Endothelial cell of umbilical vein (primary cell): ENCODE measurements around the gene CCDC142. TPM values are rescaled to one million over a fixed set of nuclear protein-coding genes. Genes with fewer than 3 reads are reported as not detected.

Experiments
- BruUV-seq: library from RNA; stranded (reverse); fragments of 400-500 nt; replicated peaks from 2 replicates; lab custom pipeline; 2021; lab: Mats Ljungman, UMichigan
- CTCF ChIA-PET: fragments of 300-600, 350-600 bp; sonication (Branson Sonifier 250); formaldehyde crosslinking; loops from one replicate; lab custom pipeline; 2021; ENCODE audit warnings: antibody characterized with exemption, inconsistent platforms; lab: Charles Lee
- POLR2A ChIA-PET: fragments of 300-600, 350-600 bp; sonication (Branson Sonifier 250); formaldehyde crosslinking; loops from one replicate; lab custom pipeline; 2021; ENCODE audit warnings: antibody characterized with exemption, inconsistent platforms; lab: Charles Lee
- DNase-seq: peaks from one replicate; pipeline ENCODE4 v3.0.0-alpha.2; 2011; ENCODE audit warnings: low read depth, low spot score
- FAIRE-seq: peaks from 2 replicates; lab custom pipeline; 2011; peaks lifted over from hg19 to GRCh38; lab: Jason Lieb, UNC
- H2AFZ ChIP-seq: 2 replicates; pipeline ENCODE4 v1.6.0; 2012; ENCODE audit warnings: low read depth, low read length, control low read depth, inconsistent platforms
- H3K27ac ChIP-seq: 2 replicates; pipeline ENCODE4 v1.5.1; 2011; ENCODE audit warnings: low read depth, mild to moderate bottlenecking, control low read depth, low read length, moderate library complexity; ENCODE audit not compliant: insufficient read depth
- H3K27me3 ChIP-seq, 2 experiments: 2 replicates each; pipeline versions ENCODE4 v1.6.0 to v1.6.1; 2011; ENCODE audit warnings: low read length in 2 of 2, mixed read lengths in 1 of 2; ENCODE audit not compliant: control insufficient read depth in 2 of 2, insufficient read depth in 2 of 2
- H3K36me3 ChIP-seq, 2 experiments: 2 replicates in 1 of 2; 3 replicates in 1 of 2; pipeline ENCODE4 v1.5.1; 2011; ENCODE audit warnings: low read length in 2 of 2, mild to moderate bottlenecking in 1 of 2, moderate library complexity in 1 of 2; ENCODE audit not compliant: control insufficient read depth in 2 of 2, insufficient read depth in 2 of 2; ENCODE audit errors: extremely low read depth in 1 of 2
- H3K4me1 ChIP-seq: 3 replicates; pipeline ENCODE4 v1.5.1; 2011; ENCODE audit warnings: mild to moderate bottlenecking, low read length; ENCODE audit not compliant: control insufficient read depth, insufficient read depth; ENCODE audit errors: extremely low read depth
- H3K4me2 ChIP-seq: 2 replicates; pipeline ENCODE4 v1.6.1; 2011; ENCODE audit warnings: low read length, control low read depth, mixed read lengths; ENCODE audit not compliant: insufficient read depth
- H3K4me3 ChIP-seq, 3 experiments: fragments of 200-600 bp in 1 of 3; sonication (generic), shearing (Covaris generic) in 1 of 3; replicated peaks in 1 of 3; 2 replicates each; pipeline ENCODE4 v1.5.1; 2011 to 2016; ENCODE audit warnings: control low read depth in 3 of 3, low read length in 3 of 3, mild to moderate bottlenecking in 2 of 3, inconsistent platforms in 1 of 3, low read depth in 1 of 3, moderate library complexity in 1 of 3; ENCODE audit not compliant: insufficient read depth in 1 of 3
- H3K79me2 ChIP-seq: 2 replicates; pipeline ENCODE4 v1.6.0; 2012; ENCODE audit warnings: low read length, inconsistent platforms; ENCODE audit not compliant: control insufficient read depth, insufficient read depth
- H3K9ac ChIP-seq: replicated peaks from 2 replicates; pipeline ENCODE3; 2011; ENCODE audit warnings: low read length, control low read depth; ENCODE audit not compliant: insufficient read depth; ENCODE audit errors: extremely low read depth
- H3K9me1 ChIP-seq: replicated peaks from 3 replicates; pipeline ENCODE4 v1.6.0; 2011; ENCODE audit warnings: mild to moderate bottlenecking, low read length; ENCODE audit not compliant: control insufficient read depth, insufficient read depth; ENCODE audit errors: extremely low read depth
- H3K9me3 ChIP-seq: replicated peaks from 2 replicates; pipeline ENCODE4 v1.5.1; 2012; ENCODE audit warnings: low read length, inconsistent platforms; ENCODE audit not compliant: control insufficient read depth, insufficient read depth
- H4K20me1 ChIP-seq: replicated peaks from 2 replicates; pipeline ENCODE3; 2011; ENCODE audit warnings: mild to moderate bottlenecking, low read length; ENCODE audit not compliant: control insufficient read depth, insufficient read depth; ENCODE audit errors: extremely low read depth
- CTCF ChIP-seq, 2 donors: IDR thresholded peaks; 1 replicate in 1 of 2; 2 replicates in 1 of 2; pipeline ENCODE4 v1.5.1; 2011; ENCODE audit warnings: low read length in 2 of 2, mild to moderate bottlenecking in 2 of 2, moderate library complexity in 2 of 2, control low read depth in 1 of 2, inconsistent platforms in 1 of 2, low read depth in 1 of 2; ENCODE audit not compliant: insufficient read depth in 1 of 2; ENCODE audit errors: extremely low read depth in 1 of 2
- EZH2 ChIP-seq: IDR thresholded peaks from 2 replicates; pipeline ENCODE4 v1.6.1; 2012; ENCODE audit warnings: borderline replicate concordance, low read depth, mild to moderate bottlenecking, moderate library complexity, low read length, inconsistent platforms; ENCODE audit not compliant: severe bottlenecking
- FOS ChIP-seq: IDR thresholded peaks from 2 replicates; pipeline ENCODE4 v1.6.1; 2011; ENCODE audit warnings: mild to moderate bottlenecking, low read length, moderate library complexity, borderline replicate concordance; ENCODE audit not compliant: insufficient read depth
- GATA2 ChIP-seq: IDR thresholded peaks from 2 replicates; pipeline ENCODE4 v1.7.0; 2011; ENCODE audit warnings: low read depth, mild to moderate bottlenecking, moderate library complexity, mixed read lengths, low read length; ENCODE audit not compliant: insufficient read length, insufficient read depth
- JUN ChIP-seq: IDR thresholded peaks from 2 replicates; pipeline ENCODE4 v1.6.1; 2011; ENCODE audit warnings: borderline replicate concordance, low read depth; ENCODE audit not compliant: insufficient read length, insufficient read depth
- MYC ChIP-seq: IDR thresholded peaks from one replicate; pipeline ENCODE4 v1.6.1; 2011; ENCODE audit warnings: mild to moderate bottlenecking, low read depth, low read length
- POLR2A ChIP-seq: IDR thresholded peaks from 2 replicates; pipeline ENCODE4 v1.6.1; 2012; ENCODE audit warnings: low read depth, mild to moderate bottlenecking, control low read depth, low read length
- POLR2AphosphoS5 ChIP-seq: IDR thresholded peaks from 2 replicates; pipeline ENCODE4 v1.6.1; 2012; ENCODE audit warnings: low read depth, mild to moderate bottlenecking, control low read depth, low read length, moderate library complexity; ENCODE audit not compliant: insufficient read depth
- dilution Hi-C: fragments of 300-500 bp; cut with MboI; formaldehyde crosslinking; loops from one replicate; pipeline ENCODE4 v1.15.0; 2019; ENCODE audit warnings: low sequenced_read_pairs; ENCODE audit not compliant: extremely low pct_ligation_motif_present
- intact Hi-C: fragments of 100-400 bp; cut with micrococcal nuclease; formaldehyde crosslinking; loops from one replicate; pipeline ENCODE4 v1.10.0; 2022
- polyA plus RNA-seq, 4 experiments: library from polyadenylated mRNA; depleted of rRNA in 3 of 4; stranded (reverse) in 3 of 4; unstranded in 1 of 4; fragments of >200 nt; gene quantifications; 2 replicates each; pipeline versions ENCODE4 v1.2.1 to v1.2.3, GENCODE V29; 2011 to 2012; ENCODE audit warnings: missing spikeins in 1 of 4
- total RNA-seq: library from RNA; stranded (reverse); gene quantifications from 2 replicates; pipeline ENCODE4 v1.2.3, GENCODE V29; 2021

The CCDC142 gene
- total and polyA plus RNA-seq, 2 donors (not counting 3 experiments of a cell fraction or from before 2014, with no cell fraction given), result 12.8 to 23.8 TPM

GRCh38 chr2:74439803-74440377, 42.9 kb downstream of the CCDC142 start:
- H2AFZ ChIP-seq, result peak overlapping the region; percentile 38
- no peak overlapping the region for H3K27ac ChIP-seq
- H3K9ac ChIP-seq, result peak overlapping the region; percentile 52
- TSS peak; percentile 44 for BruUV-seq
- H3K27me3 ChIP-seq, result peaks cover 17 to 28% of the 10 kb centered on the region in 2 experiments
- peak overlapping the region; percentile 48 for H3K4me2 ChIP-seq
- H3K9me1 ChIP-seq, result no peaks in the 10 kb centered on the region
- intact Hi-C loops (loop anchor here (1.0 kb wide), 2 partner anchors 14 to 19 kb away; partner anchors contain the start of genes C2orf81 and WDR54), dilution Hi-C loops (no loop called here)
- DNase-seq, result peak; percentile 44
- H3K36me3 ChIP-seq, result no peaks in the 10 kb centered on the region
- FAIRE-seq, result no peak
- ChIA-PET POLR2A (interaction anchor here (0.9 to 1.0 kb wide), 3 partner anchors 15 to 18 kb away, joined by 3 read pairs; partner anchors contain the start of genes INO80B and WBP1), CTCF (interaction anchor here (0.9 to 2.3 kb wide), 11 partner anchors 9 to 616 kb away, joined by 3 to 14 read pairs (median 3); partner anchors contain the start of genes INO80B and WBP1)
- TF ChIP-seq JUN, result no peak
- no peaks in the 10 kb centered on the region for H4K20me1 ChIP-seq
- peak overlapping the region in 2 of 3 experiments; percentile 47 to 56 for H3K4me3 ChIP-seq
- no peaks in the 10 kb centered on the region for H3K79me2 ChIP-seq
- H3K9me3 ChIP-seq, result no peaks in the 10 kb centered on the region
- peaks cover 27% of the 10 kb centered on the region for H3K4me1 ChIP-seq

GRCh38 chr2:74439373-74439772, 43.4 kb downstream of the CCDC142 start:
- DNase-seq, result no peak
- dilution Hi-C loops (no loop called here), intact Hi-C loops (no loop called here)
- Histone ChIP-seq H3K27ac (no peak overlapping the region), H3K4me3 (peak overlapping the region in 2 of 3 experiments; percentile 47 to 56), H3K79me2 (no peaks in the 10 kb centered on the region), H2AFZ (no peak overlapping the region), H3K4me2 (peak overlapping the region; percentile 48), H3K9me3 (no peaks in the 10 kb centered on the region), H3K36me3 (no peaks in the 10 kb centered on the region), H3K27me3 (peaks cover 14 to 23% of the 10 kb centered on the region in 2 experiments), H3K9ac (peak overlapping the region; percentile 52), H3K9me1 (no peaks in the 10 kb centered on the region), H3K4me1 (peaks cover 25% of the 10 kb centered on the region), H4K20me1 (no peaks in the 10 kb centered on the region)
- no peak for FAIRE-seq
- ChIA-PET POLR2A (interaction anchor here (1.0 kb wide), 1 partner anchor 19 kb away, joined by 3 read pairs; the partner anchor contains the start of gene WBP1), CTCF (interaction anchor here (1.1 to 2.3 kb wide), 5 partner anchors 10 to 144 kb away, joined by 3 to 14 read pairs (median 4); partner anchors contain the start of gene INO80B)
- BruUV-seq, result no TSS peak
- TF ChIP-seq CTCF (IDR thresholded peaks at IDR 0.05; ENCODE audit: extremely low read depth in 1 of 2, insufficient read depth in 1 of 2, low read depth in 1 of 2, low read length in 2 of 2) (no peak), JUN (no peak), MYC (no peak), FOS (no peak), EZH2 (no peak), POLR2A (no peak), POLR2AphosphoS5 (no peak), GATA2 (no peak)
